H9 (cell line): ENCODE measurements around the gene IGF2BP3. TPM values are rescaled to one million over a fixed set of nuclear protein-coding genes. Genes with fewer than 3 reads are reported as not detected.

Experiments used
- DNase-seq: peaks from one replicate; pipeline ENCODE4 v3.0.0-alpha.2; 2017
- H2AFZ ChIP-seq: one replicate; pipeline ENCODE4 v1.6.1; 2013; ENCODE audit warnings: mild to moderate bottlenecking, low read length, control low read depth, moderate library complexity
- H2AK5ac ChIP-seq: 2 replicates; pipeline ENCODE4 v1.6.1; 2013; ENCODE audit warnings: low read length, control low read depth, mixed read lengths; ENCODE audit not compliant: insufficient read length
- H2BK120ac ChIP-seq: one replicate; pipeline ENCODE4 v1.6.1; 2013; ENCODE audit warnings: low read depth, mild to moderate bottlenecking, low read length, control low read depth, inconsistent platforms; ENCODE audit not compliant: poor library complexity, severe bottlenecking
- H2BK12ac ChIP-seq: 2 replicates; pipeline ENCODE4 v1.6.1; 2013; ENCODE audit warnings: low read length, control low read depth, mixed read lengths, low read depth; ENCODE audit not compliant: insufficient read length
- H2BK15ac ChIP-seq: 2 replicates; pipeline ENCODE4 v1.6.1; 2013; ENCODE audit warnings: low read depth, low read length, control low read depth
- H2BK20ac ChIP-seq: one replicate; pipeline ENCODE4 v1.6.1; 2013; ENCODE audit warnings: low read depth, mild to moderate bottlenecking, low read length, control low read depth, inconsistent platforms; ENCODE audit not compliant: poor library complexity, severe bottlenecking
- H2BK5ac ChIP-seq: 2 replicates; pipeline ENCODE4 v1.6.1; 2013; ENCODE audit warnings: low read length, control low read depth, mixed read lengths; ENCODE audit not compliant: insufficient read length
- H3K14ac ChIP-seq: 2 replicates; pipeline ENCODE4 v1.6.1; 2013; ENCODE audit warnings: low read length, control low read depth; ENCODE audit not compliant: insufficient read depth
- H3K18ac ChIP-seq: 2 replicates; pipeline ENCODE4 v1.6.1; 2013; ENCODE audit warnings: low read depth, mild to moderate bottlenecking, mixed read lengths, low read length, control low read depth; ENCODE audit not compliant: insufficient read length
- H3K23ac ChIP-seq: 2 replicates; pipeline ENCODE4 v1.6.1; 2013; ENCODE audit warnings: low read length, control low read depth, mixed read lengths, low read depth; ENCODE audit not compliant: insufficient read length
- H3K23me2 ChIP-seq: 2 replicates; pipeline ENCODE4 v1.6.1; 2013; ENCODE audit warnings: low read depth, mild to moderate bottlenecking, mixed read lengths, low read length, control low read depth; ENCODE audit not compliant: insufficient read length, poor library complexity, severe bottlenecking
- H3K27ac ChIP-seq: 2 replicates; pipeline ENCODE4 v1.5.1; 2013; ENCODE audit warnings: low read length, control low read depth, mixed read lengths, low read depth; ENCODE audit not compliant: insufficient read length
- H3K27me3 ChIP-seq: 2 replicates; pipeline ENCODE4 v1.6.1; 2013; ENCODE audit warnings: low read length, control low read depth, inconsistent platforms; ENCODE audit not compliant: insufficient read depth
- H3K4ac ChIP-seq: 2 replicates; pipeline ENCODE4 v1.6.1; 2013; ENCODE audit warnings: low read depth, mild to moderate bottlenecking, control low read depth, inconsistent platforms, low read length, moderate library complexity
- H3K4me1 ChIP-seq: 2 replicates; pipeline ENCODE4 v1.6.1; 2013; ENCODE audit warnings: low read length, control low read depth, inconsistent platforms; ENCODE audit not compliant: insufficient read depth
- H3K4me2 ChIP-seq: 2 replicates; pipeline ENCODE4 v1.6.1; 2013; ENCODE audit warnings: low read length, control low read depth, mixed read lengths; ENCODE audit not compliant: insufficient read length, insufficient read depth
- H3K56ac ChIP-seq: 2 replicates; pipeline ENCODE4 v1.6.1; 2013; ENCODE audit warnings: low read depth, mild to moderate bottlenecking, mixed read lengths, low read length, control low read depth; ENCODE audit not compliant: insufficient read length
- H3K79me1 ChIP-seq: 2 replicates; pipeline ENCODE4 v1.6.1; 2013; ENCODE audit warnings: low read depth, mild to moderate bottlenecking, moderate library complexity, low read length, control low read depth, inconsistent platforms; ENCODE audit not compliant: insufficient read depth, poor library complexity, severe bottlenecking
- H3K79me2 ChIP-seq: 2 replicates; pipeline ENCODE4 v1.6.1; 2013; ENCODE audit warnings: low read length, control low read depth, inconsistent platforms; ENCODE audit not compliant: insufficient read depth
- H3K9ac ChIP-seq: 2 replicates; pipeline ENCODE4 v1.6.1; 2013; ENCODE audit warnings: low read length, control low read depth, mixed read lengths; ENCODE audit not compliant: insufficient read length; ENCODE audit errors: extremely low read depth
- H3K9me3 ChIP-seq: one replicate; pipeline ENCODE4 v1.6.1; 2013; ENCODE audit warnings: low read depth, low read length, inconsistent platforms; ENCODE audit not compliant: control insufficient read depth
- H3T11ph ChIP-seq: one replicate; pipeline ENCODE4 v1.6.1; 2013; ENCODE audit warnings: mild to moderate bottlenecking, low read length, control low read depth, inconsistent platforms
- H4K20me1 ChIP-seq: one replicate; pipeline ENCODE4 v1.6.1; 2013; ENCODE audit not compliant: control insufficient read depth, insufficient read length, insufficient read depth
- H4K5ac ChIP-seq: 2 replicates; pipeline ENCODE4 v1.6.1; 2013; ENCODE audit warnings: low read depth, mild to moderate bottlenecking, mixed read lengths, low read length, control low read depth; ENCODE audit not compliant: insufficient read length
- H4K8ac ChIP-seq: replicated peaks from 2 replicates; pipeline ENCODE4 v1.6.1; 2013; ENCODE audit warnings: low read length, control low read depth, mixed read lengths, low read depth; ENCODE audit not compliant: insufficient read length
- H4K91ac ChIP-seq: 2 replicates; pipeline ENCODE4 v1.6.1; 2013; ENCODE audit warnings: low read depth, mild to moderate bottlenecking, moderate library complexity, mixed read lengths, low read length, control low read depth; ENCODE audit not compliant: insufficient read length
- H3K27ac Mint-ChIP-seq, 3 experiments: 2 replicates in 2 of 3; 3 replicates in 1 of 3; pipeline ENCODE4 v1.8.0; 2020 to 2021; ENCODE audit warnings: mixed read lengths in 3 of 3, mild to moderate bottlenecking in 1 of 3, moderate library complexity in 1 of 3
- H3K27me3 Mint-ChIP-seq: 2 replicates; pipeline ENCODE4 v1.8.0; 2021; ENCODE audit warnings: low read depth, mild to moderate bottlenecking, moderate library complexity, mixed read lengths
- H3K36me3 Mint-ChIP-seq, 3 experiments: 2 replicates in 2 of 3; 3 replicates in 1 of 3; pipeline ENCODE4 v1.8.0; 2020 to 2021; ENCODE audit warnings: low read depth in 3 of 3, mixed read lengths in 3 of 3; ENCODE audit not compliant: insufficient read depth in 1 of 3
- H3K4me1 Mint-ChIP-seq, 2 experiments: 2 replicates each; pipeline ENCODE4 v1.8.0; 2020; ENCODE audit warnings: mixed read lengths in 2 of 2
- H3K4me3 Mint-ChIP-seq, 2 experiments: 2 replicates in 1 of 2; 3 replicates in 1 of 2; pipeline ENCODE4 v1.8.0; 2020 to 2021; ENCODE audit warnings: mild to moderate bottlenecking in 2 of 2, mixed read lengths in 2 of 2, moderate library complexity in 1 of 2
- H3K9me3 Mint-ChIP-seq, 2 experiments: 2 replicates in 1 of 2; 3 replicates in 1 of 2; pipeline ENCODE4 v1.8.0; 2020; ENCODE audit warnings: mild to moderate bottlenecking in 2 of 2, mixed read lengths in 2 of 2, moderate library complexity in 1 of 2
- WGBS: extraction: QIAGEN DNeasy Blood & Tissue Kit; methylation state at CpG from one replicate; pipeline ENCODE4 v1.1.7; 2013; ENCODE audit warnings: missing lambda C conversion rate, low lambda C conversion rate, mixed read lengths; ENCODE audit not compliant: insufficient read length; ENCODE audit errors: extremely low coverage; 5-methylcytosine and 5-hydroxymethylcytosine counted together
- total RNA-seq: library from RNA; stranded (reverse); gene quantifications from 2 replicates; pipeline ENCODE4 v1.2.1, GENCODE V29; 2021
- TF ChIP-seq, protein P1 (sequence below): fragments of 200-600 bp; sonication (generic); conservative IDR thresholded peaks from 3 replicates; pipeline ENCODE4 v1.8.0; 2021; ENCODE audit warnings: antibody characterized with exemption, mild to moderate bottlenecking

IGF2BP3 gene
- total RNA-seq, 1 experiment from 2014 or later, result 197 TPM

DNA sequence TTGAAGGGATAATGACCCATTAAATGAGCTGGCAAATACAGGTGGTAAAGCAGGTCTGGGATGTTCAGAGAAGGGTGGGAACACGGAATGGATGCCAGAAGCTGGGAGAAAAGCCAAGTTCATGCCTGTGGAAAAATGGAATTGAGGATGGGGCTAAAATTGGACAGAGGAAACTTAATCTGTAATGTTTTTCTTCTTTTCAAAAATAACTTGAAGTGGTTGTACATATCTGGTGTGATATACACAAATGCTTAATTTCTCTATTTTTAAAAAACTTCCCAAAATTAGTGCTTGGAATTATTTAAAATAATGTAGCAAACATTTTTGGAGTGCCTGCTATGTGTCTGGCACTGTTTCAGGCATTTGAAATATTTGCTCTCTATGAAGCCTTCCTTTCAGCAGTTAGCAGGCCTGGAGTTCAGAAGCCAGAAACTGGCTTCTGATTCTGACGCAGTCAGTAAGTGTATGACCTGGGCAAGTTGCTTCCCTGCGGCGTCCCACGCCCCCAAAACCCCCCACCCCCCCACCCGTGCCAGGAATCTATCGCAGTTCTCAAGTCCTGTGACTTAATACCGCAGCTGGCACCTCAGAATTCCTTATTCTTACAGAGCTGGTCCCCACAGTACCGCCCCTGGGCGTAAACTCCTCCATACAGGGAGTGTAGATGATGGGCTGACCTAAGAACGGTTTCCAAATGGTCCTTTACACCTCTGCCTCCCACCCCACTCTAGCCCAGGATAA lies 172.0 kb downstream of the IGF2BP3 start:
- Histone ChIP-seq H3K79me2 (peaks cover 10% of the 10 kb centered on the region; the same call in 1 of the 2 replicates), H4K91ac (no peak overlapping the region), H2AFZ (peak overlapping the region; percentile 26), H2BK120ac (no peak overlapping the region), H3K4me1 (peaks cover 2% of the 10 kb centered on the region; the same call in 1 of the 2 replicates), H3K27me3 (no peaks in the 10 kb centered on the region), H3K14ac (no peak overlapping the region), H2BK20ac (no peak overlapping the region), H3K18ac (no peak overlapping the region), H3K4me2 (peak overlapping the region; percentile 99), H4K8ac (no peak overlapping the region), H3K79me1 (no peaks in the 10 kb centered on the region), H2AK5ac (no peak overlapping the region), H3K23me2 (peaks cover 8% of the 10 kb centered on the region), H4K20me1 (no peaks in the 10 kb centered on the region), H2BK12ac (no peak overlapping the region), H4K5ac (no peak overlapping the region), H3K9me3 (no peaks in the 10 kb centered on the region), H3K9ac (no peak overlapping the region), H3T11ph (no peak overlapping the region), H3K27ac (no peak overlapping the region), H3K56ac (no peak overlapping the region), H2BK5ac (no peak overlapping the region), H3K23ac (no peak overlapping the region), H3K4ac (no peak overlapping the region), H2BK15ac (no peak overlapping the region)
- Mint-ChIP-seq H3K27me3 (peaks cover 22% of the 10 kb centered on the region), H3K4me1 (peaks cover 18 to 19% of the 10 kb centered on the region in 2 experiments), H3K4me3 (peak overlapping the region; percentile 93 to 94), H3K36me3 (peaks cover 9 to 23% (median 22%) of the 10 kb centered on the region in 3 experiments; a peak in 6 of 7 replicates), H3K27ac (peak overlapping the region in 2 of 3 experiments; percentile 74 to 93; a peak in 2 of 7 replicates), H3K9me3 (no peaks in the 10 kb centered on the region)
- WGBS, result no CpG with 5 or more reads among the region's 11 CpGs
- DNase-seq, result no peak
- TF ChIP-seq, protein P1, sequence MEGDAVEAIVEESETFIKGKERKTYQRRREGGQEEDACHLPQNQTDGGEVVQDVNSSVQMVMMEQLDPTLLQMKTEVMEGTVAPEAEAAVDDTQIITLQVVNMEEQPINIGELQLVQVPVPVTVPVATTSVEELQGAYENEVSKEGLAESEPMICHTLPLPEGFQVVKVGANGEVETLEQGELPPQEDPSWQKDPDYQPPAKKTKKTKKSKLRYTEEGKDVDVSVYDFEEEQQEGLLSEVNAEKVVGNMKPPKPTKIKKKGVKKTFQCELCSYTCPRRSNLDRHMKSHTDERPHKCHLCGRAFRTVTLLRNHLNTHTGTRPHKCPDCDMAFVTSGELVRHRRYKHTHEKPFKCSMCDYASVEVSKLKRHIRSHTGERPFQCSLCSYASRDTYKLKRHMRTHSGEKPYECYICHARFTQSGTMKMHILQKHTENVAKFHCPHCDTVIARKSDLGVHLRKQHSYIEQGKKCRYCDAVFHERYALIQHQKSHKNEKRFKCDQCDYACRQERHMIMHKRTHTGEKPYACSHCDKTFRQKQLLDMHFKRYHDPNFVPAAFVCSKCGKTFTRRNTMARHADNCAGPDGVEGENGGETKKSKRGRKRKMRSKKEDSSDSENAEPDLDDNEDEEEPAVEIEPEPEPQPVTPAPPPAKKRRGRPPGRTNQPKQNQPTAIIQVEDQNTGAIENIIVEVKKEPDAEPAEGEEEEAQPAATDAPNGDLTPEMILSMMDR, result no peak
